K562 (cell line): ENCODE measurements around the gene TRIM77.
"Not testable (repeated sequence)": the region's sequence is repeated elsewhere in the genome, so short reads cannot be mapped to it uniquely, and the experiment has no call there.

Experiments used
- CTCF ChIP-seq, 3 experiments: IDR thresholded peaks in 2 of 3; conservative IDR thresholded peaks in 1 of 3; 2 replicates each; pipeline ENCODE4 v1.5.1; 2011 to 2012; ENCODE audit warnings: low read length in 3 of 3, mild to moderate bottlenecking in 3 of 3, control low read depth in 2 of 3, improper control_type of control experiment in 1 of 3, inconsistent platforms in 1 of 3, low read depth in 1 of 3, mixed read lengths in 1 of 3, moderate library complexity in 1 of 3; ENCODE audit not compliant: insufficient read depth in 2 of 3
- NR2F6 ChIP-seq: fragments of 450-650 bp; formaldehyde crosslinking; IDR thresholded peaks from 2 replicates; pipeline ENCODE4 v1.4.0; 2020; ENCODE audit warnings: mild to moderate bottlenecking
- REST ChIP-seq, 2 experiments: fragments of 450-650 bp; formaldehyde crosslinking in 1 of 2; IDR thresholded peaks; 2 replicates each; pipeline versions ENCODE4 v1.4.0 to v1.6.1; 2014 to 2020; ENCODE audit warnings: mild to moderate bottlenecking in 2 of 2, borderline replicate concordance in 1 of 2, low read depth in 1 of 2
- SRSF1 ChIP-seq: fragments of 200-400 bp; formaldehyde crosslinking; IDR thresholded peaks from 2 replicates; pipeline ENCODE4 v1.6.1; 2017; ENCODE audit warnings: mild to moderate bottlenecking, low read depth, low read length, moderate library complexity
- TSHZ1 ChIP-seq: fragments of 250-450 bp; sonication (Bioruptor Pico); IDR thresholded peaks from 2 replicates; pipeline ENCODE4 v1.4.0; 2020; ENCODE audit warnings: mild to moderate bottlenecking, moderate library complexity
- ZNF12 ChIP-seq: sonication (generic); formaldehyde crosslinking; IDR thresholded peaks from 2 replicates; pipeline ENCODE4 v1.4.0; 2020; ENCODE audit warnings: mild to moderate bottlenecking, missing genetic modification reagents
- ZNF785 ChIP-seq: fragments of 250-450 bp; sonication (Bioruptor Pico); IDR thresholded peaks from 2 replicates; pipeline ENCODE4 v1.4.0; 2020; ENCODE audit warnings: mild to moderate bottlenecking

- not testable (repeated sequence) for TF ChIP-seq REST (IDR thresholded peaks at IDR 0.05; ENCODE audit: borderline replicate concordance); REST (CRISPR knock-in tag; IDR thresholded peaks at IDR 0.05; ENCODE audit: low read depth); ZNF785; CTCF (IDR thresholded peaks at IDR 0.05 in 2 of 3, conservative IDR thresholded peaks at IDR 0.05 in 1 of 3; ENCODE audit: insufficient read depth in 2 of 3, low read depth in 1 of 3, low read length in 3 of 3); ZNF12 (CRISPR knock-in tag); SRSF1; NR2F6; TSHZ1 (CRISPR knock-in tag)
Measured at GRCh38 chr11:89741406-89741805, 31.3 kb downstream of the TRIM77 start.
